ENCODE measurements around the gene RGMA.

RGMA gene

DNA sequence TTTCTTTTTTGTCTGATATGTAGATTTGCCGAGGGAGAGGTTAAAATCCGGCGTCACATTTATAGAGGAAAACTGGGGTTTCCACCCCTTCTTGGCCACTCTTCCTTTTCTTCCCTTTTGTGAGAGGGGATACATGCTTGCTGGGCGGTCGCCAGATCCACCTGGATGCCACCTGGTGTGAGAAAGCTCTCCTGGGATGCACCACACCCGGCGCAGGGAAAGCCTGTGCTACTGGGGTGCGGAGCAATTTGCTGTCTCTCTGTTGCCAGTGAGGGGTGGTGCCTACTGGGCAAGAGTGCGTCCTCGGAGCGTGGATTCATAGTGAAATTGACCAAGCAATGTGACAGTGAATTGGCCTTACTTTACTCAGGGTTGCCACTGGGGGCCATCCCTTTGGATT, 2.5 kb upstream of the RGMA start:
- DNase-seq, result no peak

- DNase-seq, result no peak
Measured at GRCh38 chr15:93089727-93090305, 805 bp upstream of the RGMA start.

GRCh38 chr15:93088200-93088980, 621 bp downstream of the RGMA start:
- peak; percentile 21 for DNase-seq

GRCh38 chr15:93087825-93088199, 1.2 kb downstream of the RGMA start:
- peak; percentile 66 for DNase-seq

- no peak for DNase-seq
Measured at GRCh38 chr15:93086791-93087190, 2.2 kb downstream of the RGMA start.

DNA sequence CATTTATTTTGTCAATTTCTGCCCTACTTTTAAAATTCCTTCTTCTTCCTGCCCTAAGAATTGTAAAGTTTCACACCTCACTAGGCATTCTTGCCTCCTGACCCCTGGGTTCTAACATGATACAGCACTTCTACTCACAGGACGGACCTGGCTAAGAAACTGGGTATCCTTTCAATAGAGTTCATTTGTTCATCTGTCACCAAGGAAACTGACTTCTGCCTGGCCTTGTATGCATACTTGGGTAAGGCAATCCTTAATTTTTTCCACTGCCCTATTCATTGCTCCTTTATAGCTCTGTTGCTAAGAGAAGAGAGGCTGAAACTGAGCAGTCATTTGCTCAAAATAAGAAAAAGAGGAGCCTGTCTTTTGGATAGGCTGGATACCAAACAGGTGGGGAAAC, 3.3 kb downstream of the RGMA start:
- DNase-seq, result no peak

- no peak for DNase-seq
Measured at GRCh38 chr15:93082861-93083260, 6.2 kb downstream of the RGMA start.

- DNase-seq, result no peak
Measured at GRCh38 chr15:93081399-93081798, 7.6 kb downstream of the RGMA start.

- DNase-seq, result no peak
Measured at GRCh38 chr15:93080451-93080850, 8.6 kb downstream of the RGMA start.

DNA sequence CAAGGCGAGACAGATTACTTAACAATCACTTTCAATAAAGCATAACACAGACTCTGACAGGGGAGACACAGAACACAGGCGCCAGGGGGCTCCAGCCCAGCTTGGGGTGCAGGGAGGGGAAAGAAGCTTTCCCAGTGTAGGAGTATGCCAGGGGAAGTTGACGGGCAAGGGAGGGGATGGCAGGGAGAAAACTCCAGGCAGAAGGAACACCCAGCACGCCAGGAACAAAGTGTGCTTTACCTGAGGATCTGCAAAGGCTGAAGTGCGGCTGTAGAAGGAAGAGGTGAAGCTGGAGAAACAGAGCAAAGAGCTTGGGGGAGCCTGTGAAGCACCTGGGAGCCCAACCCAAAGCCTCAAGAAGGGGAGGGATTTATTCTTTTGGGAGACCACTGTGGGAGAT, 12.1 kb downstream of the RGMA start:
- DNase-seq, result no peak

GRCh38 chr15:93076217-93076616, 12.8 kb downstream of the RGMA start:
- DNase-seq, result no peak

GRCh38 chr15:93074599-93074998, 14.4 kb downstream of the RGMA start:
- DNase-seq, result no peak

- no peak for DNase-seq
Measured at GRCh38 chr15:93073465-93073952, 15.5 kb downstream of the RGMA start.

GRCh38 chr15:93072411-93073394, 16.3 kb downstream of the RGMA start:
- peak; percentile 59 for DNase-seq

- no peak for DNase-seq
Measured at GRCh38 chr15:93072011-93072410, 17.0 kb downstream of the RGMA start.

GRCh38 chr15:93071469-93071936, 17.5 kb downstream of the RGMA start:
- no peak for DNase-seq

DNA sequence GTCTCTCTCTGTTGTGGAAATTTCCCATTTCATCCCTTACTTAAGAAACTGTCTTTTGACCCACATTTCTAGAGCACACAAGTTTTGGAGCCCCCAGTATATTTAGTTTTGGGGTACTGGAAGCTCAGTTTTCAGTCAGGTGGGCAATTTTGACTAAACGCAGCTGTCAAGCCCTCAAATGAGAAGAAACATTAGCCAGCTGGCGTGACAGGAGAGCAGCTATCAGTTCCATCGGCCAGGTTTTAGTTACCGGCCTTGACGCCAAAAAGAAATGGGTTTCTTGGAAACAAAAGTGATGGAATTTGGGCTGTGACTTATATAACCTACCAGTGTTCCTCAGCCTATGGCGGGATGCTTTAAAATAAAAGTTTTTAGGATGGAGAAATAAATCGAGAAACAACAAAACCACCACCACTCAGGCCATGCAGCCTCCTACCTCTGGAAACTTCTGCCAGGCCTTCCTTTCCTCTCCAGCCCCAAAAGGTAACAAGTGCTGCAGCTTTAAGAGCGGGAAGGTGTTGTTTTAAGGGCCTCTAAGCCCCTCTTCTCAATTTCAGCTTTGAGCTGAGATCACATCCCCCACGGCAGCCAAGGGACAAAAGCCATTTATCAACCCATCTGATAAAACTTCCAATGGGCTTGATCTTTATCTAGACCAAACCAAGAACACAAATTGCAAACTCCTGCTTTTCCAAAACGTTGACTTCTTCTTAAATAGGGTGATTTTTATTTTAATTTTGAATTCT, 18.3 kb downstream of the RGMA start:
- no peak for DNase-seq

DNA sequence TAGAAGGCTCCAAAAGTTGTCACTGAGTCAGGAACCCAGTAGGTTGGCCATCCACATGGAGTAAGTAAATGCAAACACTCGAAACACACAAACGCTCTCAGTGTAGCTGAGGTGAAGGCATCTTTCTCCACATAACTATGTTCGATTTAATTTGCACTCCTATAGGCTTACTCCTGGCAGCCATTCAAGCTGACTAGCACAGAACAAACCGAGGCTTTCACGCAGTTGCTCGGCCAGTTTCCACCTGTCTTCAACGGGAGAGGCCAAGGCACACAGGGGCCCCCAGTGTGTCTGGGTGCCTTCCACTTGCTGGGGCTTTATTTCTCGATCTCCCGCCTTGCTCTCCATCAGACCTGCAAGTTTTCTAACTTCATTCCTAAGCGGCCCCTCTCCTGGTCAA, 18.9 kb downstream of the RGMA start:
- DNase-seq, result no peak

DNA sequence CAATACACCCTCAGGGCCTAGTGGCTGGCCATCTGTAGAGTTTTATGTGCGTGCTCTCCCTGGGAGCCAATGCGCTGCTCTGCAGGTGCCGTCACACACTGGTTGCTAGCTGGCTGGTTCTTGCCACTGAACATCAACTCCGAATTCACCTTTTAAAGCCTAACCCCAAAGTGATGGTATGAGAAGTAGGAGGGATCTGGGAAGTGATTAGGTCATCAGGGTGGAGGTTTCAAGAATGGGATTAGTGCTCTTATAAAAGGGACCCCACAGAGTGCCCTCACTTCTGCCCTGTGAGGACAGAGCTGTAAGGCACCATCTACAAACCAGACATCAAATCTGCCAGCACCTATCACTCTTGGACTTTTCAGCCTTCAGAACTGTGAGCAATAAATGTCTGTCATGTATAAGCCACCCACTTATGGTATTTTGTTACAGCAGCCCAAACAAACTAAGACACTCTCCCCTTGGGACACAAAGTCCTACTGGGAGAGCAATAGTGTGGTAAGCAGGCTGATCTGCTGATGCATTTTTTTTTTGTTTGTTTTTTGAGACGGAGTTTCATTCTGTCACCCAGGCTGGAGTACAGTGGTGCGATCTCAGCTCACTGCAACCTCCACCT, 20.3 kb downstream of the RGMA start:
- DNase-seq, result no peak

GRCh38 chr15:93067649-93068085, 21.3 kb downstream of the RGMA start:
- no peak for DNase-seq

DNA sequence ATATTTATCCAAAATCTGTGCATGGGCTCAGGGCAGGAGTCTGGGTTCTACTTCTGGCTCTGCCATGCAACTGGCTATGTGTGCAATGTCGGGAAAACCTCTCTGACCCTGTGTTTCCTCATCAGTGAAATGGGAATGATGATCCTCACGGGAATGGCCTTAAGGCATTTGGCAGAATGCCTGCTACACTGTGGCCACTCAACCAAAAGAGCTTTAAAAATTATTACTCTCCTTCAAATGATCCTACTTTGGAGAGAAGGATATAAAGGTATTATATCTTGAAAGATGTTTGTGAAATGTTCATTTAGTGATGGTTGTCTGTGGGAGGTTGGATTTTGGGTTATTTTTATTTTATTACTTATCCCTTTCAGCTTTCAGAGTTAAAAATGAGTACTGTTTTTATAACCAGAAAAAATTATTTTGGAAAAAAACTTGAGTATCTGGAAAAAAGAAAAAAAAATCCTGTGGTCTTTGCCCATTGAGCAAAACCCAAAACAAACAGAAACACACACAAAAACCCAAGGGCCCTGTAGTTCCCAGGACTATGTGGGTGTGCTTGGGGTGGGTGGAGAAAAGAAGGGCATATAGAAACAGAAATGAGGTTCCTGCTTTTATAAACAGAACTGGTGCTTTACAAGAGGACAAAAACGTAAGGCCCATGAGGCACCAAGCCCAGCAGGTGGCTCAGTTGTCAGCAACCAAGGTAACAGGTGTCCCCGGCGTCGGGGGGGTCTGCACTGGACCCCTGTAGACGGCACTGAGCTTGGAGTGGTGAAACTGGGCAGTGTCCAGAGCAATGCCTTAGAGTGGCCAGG, 22.0 kb downstream of the RGMA start:
- DNase-seq, result no peak
